ENCODE results near the gene SHROOM3. TPM values are rescaled to one million over a fixed set of nuclear protein-coding genes. Genes with fewer than 3 reads are reported as not detected.
A peak's percentile ranks its signal among the peaks of the same experiment; 100 is the strongest.

The SHROOM3 gene
- total RNA-seq, 6 experiments from 2014 or later: 15.2 to 35.8 (median 29.9) TPM

GRCh38 chr4:76821641-76822040 is 386.6 kb downstream of the SHROOM3 start:
- Histone ChIP-seq H3K27ac (no peak overlapping the region), H3K36me3 (no peaks in the 10 kb centered on the region), H3K9me3 (no peaks in the 10 kb centered on the region), H3K27me3 (no peaks in the 10 kb centered on the region), H3K4me3 (no peak overlapping the region), H3K4me1 (no peaks in the 10 kb centered on the region)
- DNase-seq (no peak), ATAC-seq (no peak)
- WGBS (ENCODE audit: insufficient coverage, low coverage, low lambda C conversion rate, missing lambda C conversion rate): 50% methylated on average over 1 of the region's 1 CpG
- intact Hi-C loops (cut with DNase I): no loop called here
- TF ChIP-seq POLR2A (IDR thresholded peaks at IDR 0.05): no peak
- TF ChIP-seq, protein P1, sequence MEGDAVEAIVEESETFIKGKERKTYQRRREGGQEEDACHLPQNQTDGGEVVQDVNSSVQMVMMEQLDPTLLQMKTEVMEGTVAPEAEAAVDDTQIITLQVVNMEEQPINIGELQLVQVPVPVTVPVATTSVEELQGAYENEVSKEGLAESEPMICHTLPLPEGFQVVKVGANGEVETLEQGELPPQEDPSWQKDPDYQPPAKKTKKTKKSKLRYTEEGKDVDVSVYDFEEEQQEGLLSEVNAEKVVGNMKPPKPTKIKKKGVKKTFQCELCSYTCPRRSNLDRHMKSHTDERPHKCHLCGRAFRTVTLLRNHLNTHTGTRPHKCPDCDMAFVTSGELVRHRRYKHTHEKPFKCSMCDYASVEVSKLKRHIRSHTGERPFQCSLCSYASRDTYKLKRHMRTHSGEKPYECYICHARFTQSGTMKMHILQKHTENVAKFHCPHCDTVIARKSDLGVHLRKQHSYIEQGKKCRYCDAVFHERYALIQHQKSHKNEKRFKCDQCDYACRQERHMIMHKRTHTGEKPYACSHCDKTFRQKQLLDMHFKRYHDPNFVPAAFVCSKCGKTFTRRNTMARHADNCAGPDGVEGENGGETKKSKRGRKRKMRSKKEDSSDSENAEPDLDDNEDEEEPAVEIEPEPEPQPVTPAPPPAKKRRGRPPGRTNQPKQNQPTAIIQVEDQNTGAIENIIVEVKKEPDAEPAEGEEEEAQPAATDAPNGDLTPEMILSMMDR (IDR thresholded peaks at IDR 0.05): no peak

DNA sequence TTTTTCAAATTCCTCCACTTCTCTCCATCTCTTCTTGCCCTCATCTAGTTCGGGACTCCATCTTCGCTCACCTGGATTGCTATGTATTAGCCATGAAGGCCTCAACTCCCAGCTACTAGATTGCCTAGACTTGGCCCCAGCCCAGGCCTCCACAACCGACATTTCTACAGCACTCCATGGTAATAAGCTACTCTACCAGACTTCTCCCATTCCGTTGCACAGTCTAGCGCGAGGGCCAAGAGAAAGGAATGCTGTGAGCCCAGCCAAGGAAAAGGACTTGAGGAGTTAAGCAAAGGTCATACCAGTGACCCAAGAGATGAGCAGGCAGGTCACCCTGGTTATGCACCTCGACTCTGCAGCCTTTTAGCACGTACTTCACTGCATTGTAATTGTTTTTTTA is 387.3 kb downstream of the SHROOM3 start:
- TF ChIP-seq, protein P1 (IDR thresholded peaks at IDR 0.05): no peak
- no peak for TF ChIP-seq POLR2A (IDR thresholded peaks at IDR 0.05)
- no peaks in the 10 kb centered on the region for H3K36me3 ChIP-seq
- H3K27ac ChIP-seq: no peak overlapping the region
- no peaks in the 10 kb centered on the region for H3K9me3 ChIP-seq
- no peak overlapping the region for H3K4me3 ChIP-seq
- intact Hi-C loops (cut with DNase I): no loop called here
- DNase-seq: no peak
- 83% methylated on average over 8 of the region's 8 CpGs for WGBS (ENCODE audit: insufficient coverage, low coverage, low lambda C conversion rate, missing lambda C conversion rate)
- H3K27me3 ChIP-seq: no peaks in the 10 kb centered on the region
- H3K4me1 ChIP-seq: no peaks in the 10 kb centered on the region
- no peak for ATAC-seq

GRCh38 chr4:76823495-76823894 is 388.5 kb downstream of the SHROOM3 start:
- H3K27ac ChIP-seq: no peak overlapping the region
- H3K4me3 ChIP-seq: no peak overlapping the region
- TF ChIP-seq, protein P1 (IDR thresholded peaks at IDR 0.05): no peak
- no peak for TF ChIP-seq POLR2A (IDR thresholded peaks at IDR 0.05)
- intact Hi-C loops (cut with DNase I): no loop called here
- H3K9me3 ChIP-seq: no peaks in the 10 kb centered on the region
- no peak for ATAC-seq
- no peaks in the 10 kb centered on the region for H3K36me3 ChIP-seq
- no peaks in the 10 kb centered on the region for H3K4me1 ChIP-seq
- 67% methylated on average over 1 of the region's 1 CpG for WGBS (ENCODE audit: insufficient coverage, low coverage, low lambda C conversion rate, missing lambda C conversion rate)
- no peaks in the 10 kb centered on the region for H3K27me3 ChIP-seq
- no peak for DNase-seq

GRCh38 chr4:76830612-76830963 is 395.6 kb downstream of the SHROOM3 start:
- Histone ChIP-seq H3K4me3 (peak overlapping the region in 1 of 3 donors; percentile 64), H3K27ac (peak overlapping the region; percentile 51 to 92 (median 91)), H3K9me3 (no peaks in the 10 kb centered on the region), H3K27me3 (no peaks in the 10 kb centered on the region), H3K4me1 (peaks cover 0 to 13% (median 8%) of the 10 kb centered on the region in 4 donors), H3K36me3 (no peaks in the 10 kb centered on the region)
- intact Hi-C loops (cut with DNase I): no loop called here
- peak in 3 of 4 donors; percentile 12 to 44 (median 40) for ATAC-seq
- no peak for DNase-seq
- TF ChIP-seq POLR2A (IDR thresholded peaks at IDR 0.05): no peak
- TF ChIP-seq, protein P1 (IDR thresholded peaks at IDR 0.05): no peak
- WGBS (ENCODE audit: insufficient coverage, low coverage, low lambda C conversion rate, missing lambda C conversion rate): 7% methylated on average over 4 of the region's 4 CpGs
